OCI-LY3 (cell line): ENCODE results near the gene PNKP.

Source experiments
- CTCF ChIP-seq: fragments of 200-600, 300-600 bp; sonication (generic); IDR thresholded peaks from 2 replicates; pipeline ENCODE4 v1.5.1; 2014; ENCODE audit warnings: antibody characterized with exemption, low read length, low read depth
- EZH2phosphoT487 ChIP-seq: fragments of 200-600 bp; shearing (Covaris generic); IDR thresholded peaks from 2 replicates; pipeline ENCODE4 v1.6.1; 2018; ENCODE audit warnings: antibody characterized with exemption, mixed run types, low read depth

GRCh38 chr19:49820125-49820524 is 47.3 kb downstream of the PNKP start:
- no peak for TF ChIP-seq CTCF
- no peak for TF ChIP-seq EZH2phosphoT487
